ENCODE data around the gene PWWP3B.
"Not testable (repeated sequence)": the region's sequence is repeated elsewhere in the genome, so short reads cannot be mapped to it uniquely, and the experiment has no call there.

Gene PWWP3B

DNA sequence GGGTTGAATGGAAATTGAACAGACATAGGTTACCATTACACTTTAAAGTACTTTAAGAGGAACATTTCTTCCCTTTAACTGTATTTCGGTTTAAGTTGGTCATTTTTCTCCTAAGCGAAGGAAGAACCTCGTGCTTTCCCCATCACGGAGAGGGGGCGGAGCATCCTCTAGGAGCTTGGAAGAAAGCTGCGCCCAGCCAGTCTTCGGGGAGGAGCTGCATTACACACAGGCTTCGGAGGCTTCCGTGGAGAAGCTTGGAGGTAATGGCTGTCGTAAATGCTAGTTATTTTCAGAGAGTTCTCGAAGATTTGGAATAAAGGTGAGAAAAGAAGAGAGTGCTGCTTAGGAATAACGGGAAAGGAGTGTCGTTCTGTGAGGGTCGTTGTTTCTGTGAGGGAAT is at the start of gene PWWP3B:
Gene PWWP3B, plus strand, starts transcription at position 199 of the 400 bp plus-strand sequence. CDS start 37,128 bp downstream, outside the sequence.
- no peak for DNase-seq (ENCODE audit: low read depth)

DNA sequence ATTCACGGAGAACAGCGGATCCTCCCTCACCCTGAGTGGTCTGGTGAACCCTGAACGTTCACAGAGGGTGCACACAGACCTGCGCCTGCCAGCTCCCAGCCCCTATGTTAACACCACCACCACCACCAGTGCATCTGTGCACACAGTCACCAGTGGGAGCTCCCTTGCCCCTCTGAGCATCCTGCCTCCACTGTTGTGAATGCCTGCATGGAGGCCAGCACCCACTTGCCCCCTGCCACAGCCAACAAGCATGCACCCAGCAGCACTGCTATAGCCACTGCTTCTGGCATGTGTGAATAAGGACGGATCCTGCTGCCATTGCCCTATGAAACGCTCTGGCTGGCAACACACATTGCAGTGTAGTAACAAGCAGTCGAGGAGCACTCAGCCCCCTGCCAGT is 29.1 kb upstream of the PWWP3B start:
- no peak for DNase-seq (ENCODE audit: low read depth)

DNA sequence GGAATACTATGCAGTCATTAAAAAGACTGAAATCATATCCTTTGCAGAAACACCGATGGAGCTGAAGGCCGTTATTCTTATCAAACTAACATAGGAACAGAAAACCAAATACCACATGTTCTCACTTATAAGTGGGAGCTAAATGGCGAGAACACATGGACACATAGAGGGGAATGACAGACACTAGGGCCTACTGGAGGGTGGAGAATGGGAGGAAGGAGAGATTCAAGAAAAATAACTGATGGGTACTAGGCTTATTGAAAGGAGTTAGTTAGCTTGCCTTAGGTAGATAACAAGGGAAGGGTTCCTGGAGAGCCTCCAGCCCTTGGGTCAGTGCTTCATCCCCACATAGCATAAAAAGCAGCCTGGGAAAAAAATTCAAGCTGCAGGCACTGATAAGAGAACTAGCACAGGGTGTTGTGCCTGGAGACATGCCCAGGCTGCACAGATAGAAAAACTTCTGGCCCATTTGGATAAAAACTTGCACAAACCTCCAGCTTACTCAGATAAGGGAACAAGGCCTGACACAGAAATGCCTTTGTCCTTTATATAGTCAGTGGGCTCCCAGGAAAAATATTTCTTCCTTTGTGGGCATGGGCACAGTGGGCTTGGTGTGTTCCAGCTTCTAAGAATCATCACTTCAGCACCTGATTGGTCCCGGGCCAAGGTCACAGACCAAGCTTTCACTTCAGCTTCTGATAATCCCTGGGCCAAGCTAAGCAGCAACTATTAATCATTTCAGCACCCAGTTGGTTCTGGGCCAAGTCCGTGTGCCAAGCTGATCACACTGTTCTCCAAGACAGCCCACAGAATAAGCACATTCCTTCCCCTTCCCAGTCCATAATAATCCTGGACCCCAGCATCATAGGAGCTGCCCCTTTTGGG is 23.1 kb upstream of the PWWP3B start:
- DNase-seq (ENCODE audit: low read depth), result no peak

DNA sequence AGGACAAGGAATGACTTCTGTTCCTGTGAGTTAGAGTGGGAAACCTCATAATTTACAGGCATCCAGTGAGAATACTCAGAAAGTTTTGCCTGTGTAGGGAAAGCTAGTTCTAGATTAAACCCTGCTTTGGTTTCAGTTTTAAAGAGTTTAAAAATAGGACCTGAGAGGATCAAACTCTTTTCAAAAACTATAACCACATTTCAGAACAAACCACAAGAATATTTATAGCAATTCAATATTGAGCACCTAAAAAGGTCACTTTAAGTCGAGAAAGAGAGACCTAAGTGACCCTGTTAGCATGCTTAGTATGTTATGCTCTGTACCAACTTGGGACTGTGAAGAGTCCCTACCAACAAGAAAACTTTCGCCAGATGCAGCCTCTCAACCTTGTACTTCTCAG is 17.4 kb upstream of the PWWP3B start:
- DNase-seq (ENCODE audit: low read depth), result no peak

DNA sequence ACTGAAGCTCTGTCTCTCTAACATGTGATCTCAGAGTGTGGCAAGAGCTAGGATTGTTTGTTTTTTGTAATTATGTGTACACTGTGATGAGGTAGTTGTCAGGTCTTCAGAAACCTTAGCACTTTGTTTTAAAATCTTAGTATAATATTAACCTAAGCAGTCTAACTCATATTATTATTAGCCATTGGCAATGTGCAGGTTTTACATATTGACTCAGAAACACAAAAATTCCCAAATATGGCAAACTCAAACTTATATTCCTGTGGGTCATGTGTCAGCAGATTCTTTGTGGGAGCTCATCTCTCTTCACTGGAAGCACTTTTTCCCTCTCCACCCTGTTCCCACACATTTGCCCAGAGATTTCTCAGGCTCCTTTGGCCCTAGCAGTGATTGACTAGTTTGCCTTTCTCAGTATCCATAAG is 8.2 kb upstream of the PWWP3B start:
- DNase-seq (ENCODE audit: low read depth), result no peak

DNA sequence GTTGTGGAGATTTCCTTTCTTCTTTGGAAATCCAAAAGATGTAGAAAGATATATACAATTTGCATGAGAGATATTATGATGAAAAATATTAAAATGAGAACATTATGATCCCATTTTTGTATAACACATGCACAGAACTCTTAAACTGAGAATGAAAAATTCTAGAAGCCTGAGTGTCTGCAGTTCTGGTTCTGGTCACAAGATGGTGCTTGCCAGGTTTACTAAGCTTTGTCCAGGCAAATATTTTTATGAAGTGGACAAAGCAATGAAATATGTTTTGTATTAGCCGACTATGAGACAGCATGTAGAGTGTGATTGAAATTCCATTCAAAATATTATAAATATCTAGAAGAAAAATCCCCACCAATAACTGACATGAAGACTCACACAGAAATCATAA is 2.2 kb downstream of the PWWP3B start:
- DNase-seq (ENCODE audit: low read depth), result no peak

DNA sequence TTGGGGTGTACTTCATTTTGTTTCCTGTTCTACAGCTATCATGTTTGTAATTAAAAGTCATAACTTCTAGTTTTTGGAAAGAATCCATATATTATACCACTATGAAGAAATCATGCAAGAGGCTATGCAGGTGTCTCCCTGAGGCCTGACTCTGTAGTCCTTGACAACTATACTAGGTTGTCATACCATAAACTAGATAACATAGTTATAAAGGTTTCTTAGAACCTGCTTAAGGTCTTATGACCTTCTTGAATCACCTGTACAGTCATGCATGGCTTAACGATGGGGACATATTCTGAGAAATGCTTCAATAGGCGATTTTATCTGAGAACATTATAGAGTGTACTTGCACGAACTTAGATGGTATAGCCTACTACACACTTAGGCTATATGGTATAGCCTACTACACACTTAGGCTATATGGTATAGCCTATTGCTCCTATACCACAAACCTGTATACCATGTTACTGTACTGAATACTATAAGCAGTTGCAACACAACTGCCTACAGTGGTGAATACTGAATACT is 3.3 kb downstream of the PWWP3B start:
- DNase-seq (ENCODE audit: low read depth), result no peak

DNA sequence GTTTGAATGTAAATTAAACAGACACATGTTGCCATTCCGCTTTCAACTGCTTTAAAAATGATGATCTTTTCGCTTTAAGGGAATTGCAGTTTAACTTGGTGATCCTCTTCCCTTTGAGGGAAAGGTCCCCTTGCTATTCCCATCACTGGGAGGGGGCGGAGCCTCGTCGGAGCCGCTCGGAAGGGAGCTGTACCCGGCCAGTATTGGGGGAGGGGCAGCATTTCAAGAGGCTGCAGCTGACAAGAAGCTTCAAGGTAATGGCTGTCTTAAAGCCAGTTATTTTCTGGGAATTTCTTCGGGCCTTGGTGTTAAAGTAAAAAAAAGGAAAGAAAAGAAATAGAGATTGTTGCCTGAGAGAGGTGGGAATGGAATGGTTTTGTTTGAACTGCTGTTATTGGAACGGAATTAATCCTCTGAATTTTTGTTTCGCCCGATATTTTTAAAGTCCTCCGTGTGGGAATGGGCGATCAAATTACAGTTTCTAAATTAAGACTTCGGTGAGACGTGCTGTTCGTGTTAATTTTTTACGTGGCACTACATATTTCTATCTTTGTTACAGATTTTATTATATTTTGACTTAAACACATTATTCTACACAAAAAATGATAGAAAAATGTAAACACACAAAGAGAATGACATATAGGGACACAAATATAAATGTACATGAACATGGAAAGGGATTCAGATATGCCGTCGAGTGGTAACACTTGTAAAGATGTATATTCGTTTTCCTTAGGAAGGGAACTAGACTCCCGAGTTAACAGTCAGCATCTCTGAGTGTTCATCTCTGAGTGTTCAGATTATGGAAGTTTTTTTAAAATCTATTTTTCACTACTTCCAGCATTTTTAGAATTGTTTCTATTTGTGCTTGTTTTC is 9.2 kb downstream of the PWWP3B start:
- no peak for DNase-seq (ENCODE audit: low read depth)

DNA sequence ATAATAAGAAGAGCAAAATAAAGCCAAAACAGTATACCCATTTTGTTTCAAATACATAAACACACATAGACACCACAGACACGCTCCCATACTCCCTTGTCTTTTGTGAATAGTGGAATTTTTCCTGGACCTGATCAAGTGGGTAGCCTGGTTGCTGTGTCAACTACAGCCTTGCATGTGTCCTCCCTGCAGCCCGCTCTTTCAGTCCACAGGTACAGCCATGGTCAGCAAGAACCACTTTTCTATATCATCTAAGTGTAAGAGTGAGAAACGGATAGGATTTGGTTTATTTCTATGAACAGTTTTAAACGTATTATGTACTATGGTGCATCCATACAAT is 9.8 kb downstream of the PWWP3B start:
- DNase-seq (ENCODE audit: low read depth), result no peak

DNA sequence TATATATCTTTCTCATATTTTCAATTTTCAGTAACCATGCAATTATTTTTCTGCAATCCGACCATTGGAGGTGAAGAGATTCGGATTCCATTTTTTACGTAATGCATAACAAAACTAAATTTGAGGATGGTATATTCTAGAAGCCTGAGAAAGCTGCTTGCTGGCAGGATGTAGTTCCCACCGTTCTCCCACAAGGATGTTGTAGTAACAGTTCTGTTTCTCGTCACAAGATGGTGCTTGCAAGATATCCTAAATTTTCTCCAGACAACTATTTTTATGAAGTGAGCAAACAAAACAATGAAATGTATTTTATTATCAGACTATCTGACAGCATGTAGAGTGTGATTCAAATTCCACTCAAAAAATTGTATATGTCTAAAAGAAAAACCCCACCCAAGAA is 10.7 kb downstream of the PWWP3B start:
- DNase-seq (ENCODE audit: low read depth), result no peak

DNA sequence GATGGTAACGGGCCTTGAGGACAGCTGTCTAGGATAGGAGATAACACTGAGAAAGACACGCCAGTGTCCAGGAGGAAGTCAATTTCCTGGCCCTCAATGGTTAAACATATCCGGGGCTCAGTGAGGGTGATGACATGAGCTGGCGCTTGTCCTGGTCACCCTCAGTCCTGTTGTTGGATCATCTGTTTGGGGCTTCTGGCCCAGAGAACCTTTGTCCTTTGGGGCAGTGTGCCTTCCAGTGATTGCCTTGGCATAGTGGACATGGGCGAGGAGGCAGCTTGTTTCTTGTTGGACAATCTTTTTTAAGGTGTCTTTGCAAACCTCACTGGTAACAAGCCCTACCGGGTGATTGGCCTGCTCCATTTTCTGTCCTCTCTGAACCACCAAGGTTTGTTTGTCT is 15.6 kb downstream of the PWWP3B start:
- DNase-seq (ENCODE audit: low read depth), result not testable (repeated sequence)

DNA sequence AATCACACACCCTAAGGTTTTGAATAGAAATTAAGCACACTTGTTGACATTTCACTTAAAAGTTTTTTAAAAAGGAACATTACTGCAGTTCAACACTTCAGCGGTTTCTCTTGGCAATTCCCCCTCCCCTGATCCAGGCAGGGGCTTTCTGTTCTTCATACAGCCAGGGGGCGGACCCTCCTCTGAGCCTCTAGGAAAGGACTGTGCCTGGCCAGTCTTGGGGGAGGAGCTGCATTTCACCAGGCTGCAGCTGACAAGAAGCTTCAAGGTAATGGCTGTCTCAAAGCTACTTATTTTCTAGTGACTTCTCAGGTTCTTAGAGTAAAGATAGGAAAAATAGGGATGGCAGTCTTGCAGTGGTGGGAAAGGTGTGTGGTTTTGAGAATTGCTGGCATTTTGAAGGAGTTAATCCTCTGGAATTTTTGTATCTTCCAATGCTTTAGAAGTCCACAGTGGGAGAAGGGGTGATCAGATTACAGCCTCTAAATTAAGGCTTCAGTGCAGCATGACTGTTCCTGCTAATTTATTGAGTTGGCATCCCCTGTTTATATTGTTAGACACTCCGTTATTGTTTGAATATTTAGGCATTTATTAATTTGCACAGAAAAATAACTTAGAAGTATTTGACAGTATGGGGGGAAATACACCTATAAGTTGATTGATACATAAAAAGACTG is 33.5 kb downstream of the PWWP3B start:
- DNase-seq (ENCODE audit: low read depth), result no peak

DNA sequence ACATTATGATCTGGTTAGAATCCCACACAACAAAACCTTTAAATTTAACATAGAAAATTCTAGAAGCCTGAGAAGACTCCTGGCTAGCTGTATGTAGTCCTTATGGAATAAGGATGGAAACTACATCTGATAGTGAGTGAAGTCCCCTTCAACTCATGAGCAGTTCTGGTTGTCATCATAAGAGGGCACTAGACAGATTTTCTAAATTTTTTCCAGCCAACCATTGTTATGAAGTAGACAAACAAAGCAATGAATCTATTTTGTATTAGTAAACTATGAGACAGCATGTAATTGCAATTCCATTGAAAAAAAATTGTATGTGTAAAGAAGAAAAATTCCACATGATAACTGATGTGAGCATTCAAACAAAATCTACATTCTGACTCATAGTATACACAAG is 35.2 kb downstream of the PWWP3B start:
- no peak for DNase-seq (ENCODE audit: low read depth)

DNA sequence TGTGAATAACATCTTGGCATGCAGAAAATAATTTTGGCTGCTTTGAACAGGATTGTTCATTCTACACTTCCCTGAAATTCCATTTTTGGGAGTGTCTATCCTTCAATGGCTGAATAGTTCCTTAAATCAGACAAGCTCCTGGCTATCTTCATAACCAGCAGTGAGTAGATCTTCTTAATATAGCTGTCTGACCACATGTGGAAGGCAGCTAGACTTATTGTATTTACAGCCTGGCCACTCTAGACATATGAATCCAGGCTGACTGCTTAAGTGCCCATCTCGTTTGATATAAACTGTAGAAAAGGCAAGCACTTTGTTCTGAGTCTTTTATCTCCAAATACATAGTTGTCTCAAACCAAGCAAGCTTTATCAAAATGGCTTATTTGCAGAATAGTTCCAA is 40.0 kb downstream of the PWWP3B start:
- no peak for DNase-seq (ENCODE audit: low read depth)

All from activated T-cell treated with anti-CD3 and anti-CD28 coated beads for 24 hours (primary cell).